ENCODE results near the gene AADACL4. TPM values are rescaled to one million over a fixed set of nuclear protein-coding genes. Genes with fewer than 3 reads are reported as not detected.

The AADACL4 gene
- total RNA-seq, 1 donor from 2014 or later = not detected

DNA sequence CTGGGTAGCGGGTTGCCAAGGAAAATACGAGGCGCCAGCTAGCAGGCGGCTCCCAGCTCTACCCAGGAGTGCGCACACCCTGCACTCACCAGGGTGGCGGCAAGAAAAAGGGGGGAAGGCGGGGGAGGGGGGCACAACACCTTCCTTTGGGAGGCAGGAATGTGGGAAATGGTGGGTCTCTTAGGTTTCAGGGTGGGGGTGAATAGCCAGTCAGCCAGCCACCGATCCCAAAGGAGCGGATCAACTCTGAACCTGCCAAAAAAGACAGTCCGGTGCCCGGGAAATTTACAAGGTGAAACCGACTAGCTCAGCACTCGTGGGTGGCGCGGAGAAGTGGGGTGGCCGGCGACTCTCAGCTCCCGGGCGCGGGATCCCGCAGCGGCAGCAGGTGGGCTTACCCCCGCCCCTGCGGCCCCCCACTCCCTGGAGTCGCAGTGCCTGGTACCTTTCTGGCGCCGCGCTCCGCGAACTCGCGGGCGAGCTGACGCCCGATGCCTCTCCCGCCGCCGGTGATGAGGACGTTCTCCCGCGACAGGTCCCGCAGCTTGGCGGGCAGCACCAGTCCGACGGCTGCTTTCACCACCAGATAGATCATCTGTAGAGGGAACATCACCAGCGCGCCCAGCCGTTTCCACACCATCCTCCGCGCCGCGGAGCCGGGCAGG is 27.0 kb upstream of the AADACL4 start:
- peaks cover 2% of the 10 kb centered on the region for H3K27me3 Mint-ChIP-seq
- intact Hi-C loops (cut with micrococcal nuclease) = loop anchor here (5.0 to 10.0 kb wide), 4 partner anchors 50 to 550 kb away; no protein-coding TSS in a partner anchor
- H3K27ac Mint-ChIP-seq = peak overlapping the region; percentile 97
- H3K4me3 Mint-ChIP-seq = peak overlapping the region; percentile 99
- H3K4me1 Mint-ChIP-seq = peaks cover 68% of the 10 kb centered on the region
- no peaks in the 10 kb centered on the region for H3K9me3 Mint-ChIP-seq
- H3K36me3 Mint-ChIP-seq (ENCODE audit: low read depth) = peaks cover 36% of the 10 kb centered on the region
- peak; percentile 81 for DNase-seq

DNA sequence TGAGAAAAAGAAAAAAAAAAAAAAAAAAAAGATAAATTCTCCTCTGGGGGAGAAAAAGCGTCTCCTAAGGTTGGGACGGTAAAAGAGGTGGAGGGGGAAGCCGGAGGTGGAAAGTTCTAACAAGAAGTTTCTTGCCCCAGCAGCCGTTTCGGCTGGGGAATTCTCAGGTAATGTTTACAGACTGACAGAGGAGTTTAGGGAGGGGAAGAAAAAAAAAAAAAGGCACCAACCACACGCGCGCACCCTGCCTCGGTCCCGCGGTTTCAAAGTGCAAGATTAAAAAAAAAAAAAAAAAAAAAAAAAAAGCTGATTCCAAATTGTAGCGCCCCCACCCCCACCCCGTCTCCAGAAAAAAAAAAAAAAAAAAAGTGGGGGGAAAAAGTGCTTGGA is 26.4 kb upstream of the AADACL4 start:
- H3K36me3 Mint-ChIP-seq (ENCODE audit: low read depth) = peaks cover 31% of the 10 kb centered on the region
- H3K4me3 Mint-ChIP-seq = peak overlapping the region; percentile 99
- intact Hi-C loops (cut with micrococcal nuclease) = loop anchor here (5.0 to 10.0 kb wide), 4 partner anchors 50 to 550 kb away; no protein-coding TSS in a partner anchor
- H3K9me3 Mint-ChIP-seq = no peaks in the 10 kb centered on the region
- H3K27ac Mint-ChIP-seq = peak overlapping the region; percentile 97
- peak; percentile 86 for DNase-seq
- H3K4me1 Mint-ChIP-seq = peaks cover 69% of the 10 kb centered on the region
- H3K27me3 Mint-ChIP-seq = peaks cover 2% of the 10 kb centered on the region

DNA sequence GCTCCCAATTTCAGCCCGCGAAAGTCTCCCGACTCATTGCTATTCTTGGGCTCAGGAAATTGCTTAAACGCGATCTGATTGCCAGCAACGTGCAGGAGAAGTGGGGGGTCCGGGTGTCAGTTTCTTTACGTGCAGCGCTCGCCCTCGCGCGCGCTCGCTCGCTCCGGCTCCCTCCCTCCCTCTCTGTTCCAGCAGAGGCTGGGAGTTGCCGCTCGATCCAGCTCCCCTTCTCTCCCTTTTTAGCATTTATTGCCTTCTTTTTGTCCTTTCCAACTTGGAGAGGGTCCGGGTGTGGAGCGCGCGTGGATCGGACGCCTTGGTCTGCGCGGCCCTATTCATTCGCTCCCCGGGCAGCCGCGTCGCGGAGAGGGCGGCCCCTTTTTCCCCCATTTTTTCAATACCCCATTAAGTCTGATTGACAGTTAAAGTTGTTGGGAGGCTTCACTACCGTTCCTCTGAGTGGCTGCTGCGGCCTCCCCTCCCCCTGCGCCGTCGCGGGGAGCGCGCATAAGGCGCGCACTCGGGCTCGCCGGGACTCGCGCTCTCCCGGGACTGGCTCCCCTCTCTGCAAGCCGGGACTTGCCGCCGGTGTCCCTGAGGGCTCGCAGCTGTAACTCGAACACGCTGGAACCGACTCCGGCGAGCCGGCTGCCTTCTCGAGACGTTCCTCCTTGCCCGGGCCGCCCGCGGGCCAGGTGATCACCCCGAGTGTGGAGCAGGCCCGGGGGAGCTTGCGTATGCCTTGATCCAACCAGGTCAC is 25.8 kb upstream of the AADACL4 start, which contains the start of gene DHRS3:
TSS of gene DHRS3 (minus strand) at position 310 of the 760 bp plus-strand sequence. CDS start 862 bp downstream, outside the sequence.
- Mint-ChIP-seq H3K4me1 (peaks cover 66% of the 10 kb centered on the region), H3K27me3 (peaks cover 2% of the 10 kb centered on the region)
- intact Hi-C loops (cut with micrococcal nuclease) = loop anchor here (1.0 to 10.0 kb wide), 8 partner anchors 14 to 551 kb away; no protein-coding TSS in a partner anchor

DNA sequence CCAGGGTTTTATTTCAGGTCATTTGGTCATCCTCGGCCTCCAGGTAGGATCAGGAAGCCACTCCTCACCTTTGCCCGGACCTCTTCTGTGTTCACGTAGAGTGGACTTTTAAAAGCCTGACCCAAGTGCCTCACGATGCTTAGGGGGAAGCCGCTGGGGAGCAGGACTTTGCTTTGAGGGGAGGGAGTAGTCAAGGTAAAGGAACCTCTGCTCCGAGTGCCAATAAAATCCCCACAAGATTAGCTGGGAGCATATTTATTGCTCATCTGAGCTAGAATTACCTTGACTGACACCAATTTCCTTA is 25.3 kb upstream of the AADACL4 start:
- Mint-ChIP-seq H3K36me3 (ENCODE audit: low read depth) (peaks cover 20% of the 10 kb centered on the region), H3K27me3 (peaks cover 2% of the 10 kb centered on the region), H3K27ac (peak overlapping the region; percentile 97), H3K9me3 (no peaks in the 10 kb centered on the region), H3K4me3 (peak overlapping the region; percentile 99), H3K4me1 (peaks cover 60% of the 10 kb centered on the region)
- no peak for DNase-seq
- intact Hi-C loops (cut with micrococcal nuclease) = loop anchor here (1.0 to 10.0 kb wide), 8 partner anchors 14 to 551 kb away; no protein-coding TSS in a partner anchor

More for the DNA sequence above, 25.8 kb upstream of the AADACL4 start, which contains the start of gene DHRS3:
- H3K36me3 Mint-ChIP-seq (ENCODE audit: low read depth) = peaks cover 26% of the 10 kb centered on the region
- peak; percentile 92 for DNase-seq
- H3K27ac Mint-ChIP-seq = peak within 1 kb of the TSS; percentile 97
- no peaks in the 10 kb centered on the region for H3K9me3 Mint-ChIP-seq
- H3K4me3 Mint-ChIP-seq = peak within 1 kb of the TSS; percentile 99

DNA sequence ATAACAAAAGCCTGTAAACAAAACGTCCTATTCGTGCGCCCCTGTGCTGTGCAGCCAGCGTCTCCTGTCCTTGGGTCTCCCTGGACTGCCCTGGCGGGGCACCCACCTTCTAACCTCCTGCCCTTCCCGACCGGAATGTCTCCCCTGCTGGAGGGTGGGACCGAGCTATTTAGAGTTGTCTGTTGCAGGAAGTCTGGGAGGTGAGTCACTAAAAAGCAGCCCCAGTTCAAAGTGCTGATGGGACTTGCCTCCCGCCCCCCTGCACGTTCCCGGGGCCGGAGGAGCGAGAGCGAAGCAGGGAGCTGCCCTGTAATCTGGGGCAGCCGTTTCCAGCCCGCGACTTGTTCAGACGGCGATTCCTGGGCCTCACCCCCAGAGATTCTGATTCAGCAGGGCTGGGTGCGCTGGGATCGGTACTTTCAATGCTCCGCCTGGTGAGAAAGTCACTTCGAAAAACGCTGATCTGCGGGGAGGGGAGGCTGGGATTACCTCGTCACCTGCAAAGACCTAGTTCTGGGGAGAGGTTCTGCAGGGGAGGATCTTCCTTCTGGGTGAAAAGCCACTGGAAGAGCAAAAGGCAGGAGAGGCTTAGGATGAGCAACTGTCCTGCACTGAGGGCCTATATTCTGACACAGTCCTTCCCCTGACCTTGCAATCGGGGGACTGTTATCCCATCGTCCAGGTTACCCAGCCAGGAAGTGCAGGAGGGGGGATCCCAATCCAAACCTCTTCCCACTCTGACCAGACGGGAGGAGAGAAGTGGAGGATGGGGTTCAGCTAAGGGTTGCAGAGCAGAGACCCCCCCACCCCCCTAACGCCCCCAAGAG is 24.7 kb upstream of the AADACL4 start:
- DNase-seq = peak; percentile 87
- intact Hi-C loops (cut with micrococcal nuclease) = loop anchor here (1.0 to 10.0 kb wide), 11 partner anchors 15 to 552 kb away; no protein-coding TSS in a partner anchor
- Mint-ChIP-seq H3K4me1 (peaks cover 55% of the 10 kb centered on the region), H3K27ac (peak overlapping the region; percentile 97), H3K4me3 (peak overlapping the region; percentile 99), H3K27me3 (peaks cover 2% of the 10 kb centered on the region), H3K9me3 (no peaks in the 10 kb centered on the region), H3K36me3 (ENCODE audit: low read depth) (peaks cover 20% of the 10 kb centered on the region)

DNA sequence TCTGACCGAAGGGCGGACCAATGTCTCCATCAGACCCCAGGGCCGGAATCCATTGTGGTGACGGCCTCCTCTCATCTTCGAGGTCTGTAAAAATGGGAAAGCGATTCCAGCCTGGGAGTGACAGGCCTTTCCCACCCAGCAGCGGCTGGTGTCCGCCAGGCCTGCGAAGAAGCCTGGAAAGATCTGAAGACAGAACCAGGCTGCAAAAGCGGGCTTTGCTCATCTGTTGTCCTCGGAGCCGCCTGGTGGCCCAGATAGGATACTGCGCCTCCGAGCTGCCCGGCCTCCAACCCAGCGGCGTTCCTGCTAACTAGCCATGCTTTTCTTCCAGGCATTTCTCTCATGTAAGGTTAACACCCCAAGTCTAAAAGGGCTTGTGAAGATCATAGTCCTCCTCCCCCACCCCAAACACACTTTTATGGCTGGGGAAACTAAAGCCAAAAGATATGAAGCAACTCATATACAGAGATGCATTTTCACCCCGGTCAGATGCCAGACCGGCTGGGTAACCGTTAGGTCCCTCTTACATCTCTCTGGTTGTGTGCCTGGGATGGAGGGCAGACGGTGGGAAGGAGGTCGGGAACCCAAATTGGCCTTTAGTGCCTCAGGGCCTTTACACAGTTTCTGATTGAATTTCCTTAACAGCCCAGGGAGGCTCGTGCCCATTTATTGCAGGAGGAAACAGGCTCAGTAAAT is 23.9 kb upstream of the AADACL4 start:
- intact Hi-C loops (cut with micrococcal nuclease) = loop anchor here (1.0 to 10.0 kb wide), 14 partner anchors 39 to 553 kb away; no protein-coding TSS in a partner anchor
- peak overlapping the region; percentile 99 for H3K4me3 Mint-ChIP-seq
- H3K4me1 Mint-ChIP-seq = peaks cover 47% of the 10 kb centered on the region
- peak overlapping the region; percentile 75 for H3K27ac Mint-ChIP-seq
- no peaks in the 10 kb centered on the region for H3K27me3 Mint-ChIP-seq
- no peaks in the 10 kb centered on the region for H3K9me3 Mint-ChIP-seq
- peaks cover 14% of the 10 kb centered on the region for H3K36me3 Mint-ChIP-seq (ENCODE audit: low read depth)
- peak; percentile 94 for DNase-seq

DNA sequence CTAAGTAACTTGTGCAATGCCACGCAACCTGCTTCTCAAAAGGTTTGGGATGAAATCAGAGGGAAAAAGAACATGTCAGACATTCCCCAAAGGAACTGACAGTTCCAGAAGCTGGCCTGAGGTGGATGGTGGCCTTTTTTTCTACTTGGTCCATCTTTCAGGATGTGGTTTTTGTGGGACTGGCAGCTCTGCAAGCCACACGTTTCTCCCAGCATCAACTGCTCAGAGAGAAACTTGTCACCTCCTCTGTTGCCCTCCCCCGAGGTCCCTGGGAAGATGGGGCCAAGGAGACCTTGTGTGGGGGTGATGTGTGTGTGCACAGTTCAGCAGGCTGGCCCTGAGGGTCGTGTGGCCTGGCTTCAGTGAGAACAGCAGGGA is 23.4 kb upstream of the AADACL4 start:
- Mint-ChIP-seq H3K9me3 (no peaks in the 10 kb centered on the region), H3K27ac (peak overlapping the region; percentile 75), H3K36me3 (ENCODE audit: low read depth) (peaks cover 12% of the 10 kb centered on the region), H3K4me1 (peaks cover 43% of the 10 kb centered on the region), H3K27me3 (no peaks in the 10 kb centered on the region), H3K4me3 (peak overlapping the region; percentile 99)
- intact Hi-C loops (cut with micrococcal nuclease) = loop anchor here (1.0 kb wide), 5 partner anchors 39 to 348 kb away; no protein-coding TSS in a partner anchor
- peak; percentile 83 for DNase-seq

DNA sequence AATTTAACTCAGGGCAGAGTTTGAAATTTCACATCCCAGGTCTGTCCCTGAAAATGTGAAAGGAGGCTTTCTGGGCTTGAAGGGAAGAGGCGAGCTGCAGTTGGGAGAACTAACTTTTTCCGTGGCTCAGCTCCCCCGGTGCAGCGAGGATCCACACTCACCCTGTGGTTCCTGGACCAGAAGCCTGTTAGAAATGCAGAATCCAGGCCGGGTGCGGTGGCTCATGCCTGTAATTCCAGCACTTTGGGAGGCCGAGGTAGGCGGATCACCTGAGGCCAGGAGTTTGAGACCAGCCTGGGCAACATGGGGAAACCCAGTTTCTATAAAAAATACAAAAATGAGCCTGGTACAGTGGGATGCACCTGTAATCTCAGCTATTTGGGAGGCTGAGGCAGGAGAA is 23.0 kb upstream of the AADACL4 start:
- no peak for DNase-seq
- Mint-ChIP-seq H3K4me3 (peak overlapping the region; percentile 99), H3K36me3 (ENCODE audit: low read depth) (peaks cover 8% of the 10 kb centered on the region), H3K4me1 (peaks cover 38% of the 10 kb centered on the region), H3K27me3 (no peaks in the 10 kb centered on the region), H3K27ac (no peak overlapping the region), H3K9me3 (no peaks in the 10 kb centered on the region)
- intact Hi-C loops (cut with micrococcal nuclease) = loop anchor here (1.0 kb wide), 5 partner anchors 38 to 349 kb away; no protein-coding TSS in a partner anchor

DNA sequence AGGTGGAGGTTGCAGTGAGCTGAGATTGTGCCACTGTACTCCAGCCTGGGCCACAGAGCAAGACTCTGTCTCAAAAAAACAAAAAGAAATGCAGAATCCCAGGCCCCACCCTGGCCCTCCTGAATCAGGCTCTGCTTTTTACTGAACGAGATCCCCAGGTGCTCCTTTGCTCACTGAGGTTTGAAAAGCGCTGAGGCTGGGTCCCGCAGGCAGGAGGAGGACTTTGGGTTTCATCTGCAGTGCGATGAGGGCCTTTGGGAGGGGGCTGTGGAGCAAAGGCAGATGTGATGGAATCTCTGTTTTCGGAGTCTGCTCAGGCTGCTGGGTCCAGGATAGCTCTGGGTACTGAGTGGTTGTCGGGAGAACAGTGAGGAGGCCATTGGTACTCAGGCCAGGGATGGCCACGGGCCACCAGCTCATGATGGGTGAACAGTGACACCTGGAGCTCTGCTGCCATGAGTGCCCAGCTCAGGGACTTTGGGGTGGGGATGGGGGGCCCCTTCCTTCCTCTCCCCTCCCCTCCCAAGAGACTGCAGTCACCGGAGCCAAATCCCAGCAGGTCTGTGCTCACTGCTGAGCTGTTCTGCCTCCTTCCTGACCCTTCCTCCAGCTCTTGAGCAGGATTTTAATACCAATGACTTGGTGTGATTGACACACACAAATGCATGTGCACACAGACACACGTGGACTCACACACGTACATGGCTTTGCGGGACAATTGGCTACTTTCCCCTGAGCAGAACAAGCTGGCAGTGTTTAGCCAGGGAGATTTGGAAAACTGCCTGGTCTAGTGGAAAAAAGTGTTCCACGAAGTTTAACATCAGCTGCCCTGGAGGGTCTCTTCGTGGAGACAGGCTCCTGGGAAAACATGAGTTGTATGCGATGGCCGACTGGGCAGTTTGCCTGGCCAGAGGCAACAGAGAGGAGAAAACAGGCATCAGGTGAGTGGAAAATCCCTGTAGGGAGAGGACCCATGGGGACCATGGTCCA is 22.2 kb upstream of the AADACL4 start:
- Mint-ChIP-seq H3K4me1 (peaks cover 34% of the 10 kb centered on the region), H3K4me3 (no peak overlapping the region), H3K36me3 (ENCODE audit: low read depth) (peaks cover 5% of the 10 kb centered on the region), H3K27ac (no peak overlapping the region), H3K9me3 (no peaks in the 10 kb centered on the region), H3K27me3 (no peaks in the 10 kb centered on the region)
- no peak for DNase-seq
- intact Hi-C loops (cut with micrococcal nuclease) = no loop called here

DNA sequence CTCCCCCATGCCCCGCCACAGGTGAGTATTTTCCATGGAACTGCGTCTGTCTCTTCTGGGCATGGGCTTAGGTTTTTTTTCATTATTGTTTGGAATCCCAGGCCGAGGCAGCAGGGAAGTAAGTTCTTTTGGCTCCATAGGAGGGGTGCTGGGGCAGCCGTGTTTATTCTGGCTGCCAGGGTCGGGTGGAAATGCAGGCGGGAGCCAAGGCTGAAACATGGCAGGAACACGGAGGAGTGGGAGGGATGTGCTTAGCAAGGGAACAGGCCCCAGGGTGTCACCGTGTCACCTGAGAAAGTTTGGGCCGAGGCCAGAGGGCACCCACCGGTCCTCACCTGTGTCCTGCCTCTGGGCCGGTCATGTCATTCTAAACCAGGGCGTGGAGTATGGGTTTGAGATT is 21.4 kb upstream of the AADACL4 start:
- no peak for DNase-seq
- H3K4me3 Mint-ChIP-seq = no peak overlapping the region
- H3K36me3 Mint-ChIP-seq (ENCODE audit: low read depth) = peaks cover 4% of the 10 kb centered on the region
- H3K27me3 Mint-ChIP-seq = no peaks in the 10 kb centered on the region
- peaks cover 34% of the 10 kb centered on the region for H3K4me1 Mint-ChIP-seq
- no peaks in the 10 kb centered on the region for H3K9me3 Mint-ChIP-seq
- intact Hi-C loops (cut with micrococcal nuclease) = no loop called here
- H3K27ac Mint-ChIP-seq = no peak overlapping the region

DNA sequence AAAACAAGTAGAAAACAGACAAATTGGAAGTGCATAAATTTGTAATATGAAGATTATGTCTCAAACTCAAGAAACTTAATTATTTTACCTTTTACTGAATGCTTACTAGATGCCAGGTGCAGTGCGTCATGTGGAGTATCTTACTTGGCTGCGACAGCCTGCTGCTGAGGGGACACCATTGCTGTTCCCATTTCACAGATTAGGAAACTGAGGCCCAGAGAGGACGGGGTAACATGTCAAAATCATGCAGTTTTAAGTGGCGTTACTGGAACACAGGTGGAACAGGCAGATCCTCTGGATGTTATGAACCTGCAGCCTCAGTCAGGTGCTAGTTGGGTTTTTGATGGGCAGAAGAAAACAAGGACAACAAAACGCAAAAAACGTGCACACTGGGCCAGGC is 18.6 kb upstream of the AADACL4 start:
- intact Hi-C loops (cut with micrococcal nuclease) = no loop called here
- H3K4me1 Mint-ChIP-seq = peaks cover 13% of the 10 kb centered on the region
- H3K9me3 Mint-ChIP-seq = no peaks in the 10 kb centered on the region
- no peak for DNase-seq
- H3K36me3 Mint-ChIP-seq (ENCODE audit: low read depth) = no peaks in the 10 kb centered on the region
- H3K4me3 Mint-ChIP-seq = no peak overlapping the region
- H3K27me3 Mint-ChIP-seq = peaks cover 2% of the 10 kb centered on the region
- H3K27ac Mint-ChIP-seq = no peak overlapping the region

DNA sequence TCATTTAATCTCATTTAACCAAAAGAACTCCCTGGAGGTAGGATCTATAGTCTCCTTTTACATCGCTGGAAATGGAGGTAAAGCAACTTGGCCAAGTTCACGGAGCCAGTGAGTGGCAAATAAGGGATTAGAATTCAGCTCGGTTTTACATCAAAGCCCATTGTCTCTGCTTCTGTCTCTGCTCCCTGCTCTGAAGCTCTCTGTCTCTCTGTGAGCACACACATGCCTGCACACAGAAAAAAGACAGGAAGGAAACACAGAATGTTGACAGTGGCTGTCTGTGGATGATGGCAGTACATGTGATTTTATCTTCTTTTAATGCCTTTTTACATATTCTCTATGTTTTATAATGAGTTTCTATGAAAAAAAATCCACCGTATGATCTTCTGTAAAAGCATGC is 17.0 kb upstream of the AADACL4 start:
- H3K27ac Mint-ChIP-seq = no peak overlapping the region
- peaks cover 7% of the 10 kb centered on the region for H3K4me1 Mint-ChIP-seq
- no peaks in the 10 kb centered on the region for H3K9me3 Mint-ChIP-seq
- no peaks in the 10 kb centered on the region for H3K36me3 Mint-ChIP-seq (ENCODE audit: low read depth)
- intact Hi-C loops (cut with micrococcal nuclease) = no loop called here
- DNase-seq = no peak
- H3K4me3 Mint-ChIP-seq = no peak overlapping the region
- H3K27me3 Mint-ChIP-seq = peaks cover 5% of the 10 kb centered on the region
